Dendritic cell treated with granulocyte-macrophage colony-stimulating factor and Interleukin-4, amounts not matched to agents 40 ng/mL and 50 ng/mL, for 4 days (primary cell): ENCODE measurements around the gene CFAP46.
A peak's percentile ranks its signal among the peaks of the same experiment; 100 is the strongest.

Experiments
- H3K27ac Mint-ChIP-seq: one replicate; pipeline ENCODE4 v1.8.0; 2022; ENCODE audit warnings: mild to moderate bottlenecking, mixed read lengths
- H3K27me3 Mint-ChIP-seq: one replicate; pipeline ENCODE4 v1.8.0; 2022; ENCODE audit warnings: mild to moderate bottlenecking, mixed read lengths
- H3K36me3 Mint-ChIP-seq: one replicate; pipeline ENCODE4 v1.8.0; 2022; ENCODE audit warnings: low read depth, mixed read lengths
- H3K4me1 Mint-ChIP-seq: one replicate; pipeline ENCODE4 v1.8.0; 2022; ENCODE audit warnings: low read depth, mixed read lengths
- H3K4me3 Mint-ChIP-seq: one replicate; pipeline ENCODE4 v1.8.0; 2022; ENCODE audit warnings: mild to moderate bottlenecking, moderate library complexity, mixed read lengths
- H3K9me3 Mint-ChIP-seq: one replicate; pipeline ENCODE4 v1.8.0; 2022; ENCODE audit warnings: mixed read lengths
- intact Hi-C: fragments of 100-400 bp; cut with micrococcal nuclease; formaldehyde crosslinking; loops from one replicate; pipeline ENCODE4 v1.15.0; 2022

Gene CFAP46

DNA sequence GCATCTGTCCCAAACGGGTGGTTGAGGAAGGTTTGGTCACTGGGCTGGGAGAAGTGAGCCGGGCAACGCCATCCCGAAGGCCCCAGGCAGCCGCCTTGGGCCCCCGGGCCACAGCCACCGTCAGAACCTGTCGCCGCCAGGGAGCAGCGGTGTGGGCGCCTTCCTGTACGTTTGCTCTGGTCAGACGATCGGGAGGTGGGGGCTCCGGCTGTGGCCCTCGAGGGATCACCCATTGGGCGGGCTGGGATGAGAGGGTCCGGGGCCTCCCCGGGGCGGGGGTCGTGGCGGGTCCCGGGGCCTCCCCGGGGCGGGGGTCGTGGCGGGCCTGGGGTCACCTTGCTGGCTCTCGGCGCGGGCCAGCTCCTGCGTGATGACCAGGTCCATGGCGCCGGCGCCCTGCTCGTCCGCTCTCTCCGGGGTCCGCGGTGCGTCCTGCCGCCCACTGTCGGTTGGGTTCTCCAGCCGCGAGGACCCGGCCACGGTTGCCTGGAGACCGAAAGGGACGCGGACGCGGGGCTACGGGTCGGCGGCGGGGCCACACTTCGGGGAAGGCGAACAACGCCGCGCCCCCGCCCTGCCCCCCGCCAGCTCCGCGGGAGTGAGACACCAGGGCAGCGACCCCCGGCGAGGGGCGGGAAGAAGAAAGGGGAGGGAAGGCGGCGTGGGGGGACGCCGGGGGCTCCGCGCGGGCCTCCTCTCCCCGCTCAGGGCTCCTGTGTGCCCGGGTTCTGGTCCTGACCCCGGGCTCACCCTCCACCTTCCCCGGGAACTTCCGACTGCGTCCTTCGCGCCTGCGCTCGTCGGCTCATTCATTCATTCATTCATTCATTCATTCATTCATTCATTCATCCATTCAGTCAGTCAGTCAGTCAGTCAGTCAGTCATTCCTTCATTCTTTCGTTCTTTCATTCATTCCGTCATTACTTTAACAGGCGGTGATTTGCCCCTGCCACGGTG is at the start of gene CFAP46:
CFAP46 (minus strand) TSS at position 470 of the 957 bp plus-strand sequence; CDS start at position 384, 86 bp downstream.
- Mint-ChIP-seq H3K27me3 (peaks cover 79% of the 10 kb centered on the region), H3K36me3 (no peaks in the 10 kb centered on the region), H3K27ac (no peak within 1 kb of the TSS), H3K9me3 (no peaks in the 10 kb centered on the region), H3K4me3 (peak within 1 kb of the TSS; percentile 51), H3K4me1 (peaks cover 6% of the 10 kb centered on the region)
- intact Hi-C loops: no loop called here

DNA sequence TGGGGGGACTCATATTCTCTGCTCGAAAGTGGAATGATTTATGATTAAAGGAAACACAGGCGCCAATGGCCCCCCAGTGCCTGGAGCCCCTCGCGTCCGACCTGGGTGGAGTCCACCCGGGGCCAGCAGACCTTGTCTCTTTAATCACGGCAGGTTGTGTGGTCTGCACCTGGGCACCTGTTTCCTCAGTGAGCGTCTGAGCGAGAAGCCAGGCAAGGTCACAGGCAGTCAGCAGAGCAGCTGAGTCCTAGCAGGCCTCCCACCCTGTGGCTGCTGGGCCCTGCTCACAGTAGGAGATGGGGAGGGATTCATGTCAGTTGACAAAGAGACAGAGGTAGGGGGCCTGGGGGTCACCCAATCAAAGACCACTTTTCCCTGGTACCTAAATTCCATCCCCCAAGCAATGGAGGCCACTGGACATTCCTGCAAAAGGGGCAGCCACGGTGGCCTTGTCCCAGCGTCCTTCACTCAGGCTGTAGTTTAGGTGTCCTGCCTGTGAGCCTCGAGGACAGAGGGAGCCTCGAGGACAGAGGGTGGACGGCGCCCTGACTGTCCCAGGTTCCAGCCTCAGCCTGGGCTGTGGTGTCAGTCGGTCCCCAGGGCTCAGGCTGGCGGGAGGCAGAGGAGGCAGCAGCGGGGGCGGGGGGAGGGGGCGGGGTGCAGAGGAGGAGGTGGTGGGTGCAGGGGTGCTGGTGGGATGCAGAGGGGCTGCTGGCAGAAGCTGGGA is 49.5 kb upstream of the CFAP46 start:
- peaks cover 14% of the 10 kb centered on the region for H3K4me1 Mint-ChIP-seq
- intact Hi-C loops: no loop called here
- no peak overlapping the region for H3K4me3 Mint-ChIP-seq
- peaks cover 55% of the 10 kb centered on the region for H3K27me3 Mint-ChIP-seq
- H3K27ac Mint-ChIP-seq: no peak overlapping the region
- no peaks in the 10 kb centered on the region for H3K36me3 Mint-ChIP-seq
- no peaks in the 10 kb centered on the region for H3K9me3 Mint-ChIP-seq

DNA sequence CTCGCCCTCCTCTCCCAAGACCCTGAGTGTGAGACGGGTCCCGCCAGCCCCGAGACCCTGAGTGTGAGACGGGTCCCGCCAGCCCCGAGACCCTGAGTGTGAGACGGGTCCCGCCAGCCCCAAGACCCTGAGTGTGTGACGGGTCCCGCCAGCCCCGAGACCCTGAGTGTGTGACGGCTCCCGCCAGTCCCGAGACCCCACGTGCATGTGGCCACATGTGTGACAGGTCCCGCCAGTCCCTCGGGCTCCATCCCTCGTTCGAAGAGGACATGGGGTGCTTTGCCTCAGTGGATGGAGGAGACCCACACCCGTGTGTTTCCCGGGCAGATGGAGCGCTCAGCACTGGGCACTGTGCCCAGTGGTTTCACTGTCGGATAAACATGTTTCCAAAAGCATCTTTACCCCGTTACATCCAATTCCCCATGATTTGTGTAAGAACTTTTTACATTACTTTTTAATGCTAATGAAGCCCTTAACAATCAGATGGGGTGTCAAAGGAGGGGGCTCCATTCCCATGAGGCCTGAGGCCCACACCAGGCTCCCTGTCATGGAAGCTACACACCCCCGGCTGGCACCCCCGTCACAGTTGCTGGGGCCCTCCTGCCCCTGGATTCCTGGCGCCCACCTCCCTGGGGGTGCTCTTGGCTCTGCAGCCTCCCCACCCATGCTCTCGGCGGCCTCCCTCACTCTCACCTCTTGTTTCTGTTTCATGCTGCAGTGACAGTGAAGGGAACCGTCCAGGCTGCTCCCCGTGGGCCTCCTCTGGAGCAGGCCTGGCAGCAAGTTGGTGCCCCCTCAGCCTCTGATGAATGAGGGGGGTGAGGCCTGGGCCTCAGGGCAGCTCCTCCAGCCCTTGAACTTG is 48.5 kb upstream of the CFAP46 start:
- Mint-ChIP-seq H3K4me3 (no peak overlapping the region), H3K27ac (peak overlapping the region; percentile 10)

DNA sequence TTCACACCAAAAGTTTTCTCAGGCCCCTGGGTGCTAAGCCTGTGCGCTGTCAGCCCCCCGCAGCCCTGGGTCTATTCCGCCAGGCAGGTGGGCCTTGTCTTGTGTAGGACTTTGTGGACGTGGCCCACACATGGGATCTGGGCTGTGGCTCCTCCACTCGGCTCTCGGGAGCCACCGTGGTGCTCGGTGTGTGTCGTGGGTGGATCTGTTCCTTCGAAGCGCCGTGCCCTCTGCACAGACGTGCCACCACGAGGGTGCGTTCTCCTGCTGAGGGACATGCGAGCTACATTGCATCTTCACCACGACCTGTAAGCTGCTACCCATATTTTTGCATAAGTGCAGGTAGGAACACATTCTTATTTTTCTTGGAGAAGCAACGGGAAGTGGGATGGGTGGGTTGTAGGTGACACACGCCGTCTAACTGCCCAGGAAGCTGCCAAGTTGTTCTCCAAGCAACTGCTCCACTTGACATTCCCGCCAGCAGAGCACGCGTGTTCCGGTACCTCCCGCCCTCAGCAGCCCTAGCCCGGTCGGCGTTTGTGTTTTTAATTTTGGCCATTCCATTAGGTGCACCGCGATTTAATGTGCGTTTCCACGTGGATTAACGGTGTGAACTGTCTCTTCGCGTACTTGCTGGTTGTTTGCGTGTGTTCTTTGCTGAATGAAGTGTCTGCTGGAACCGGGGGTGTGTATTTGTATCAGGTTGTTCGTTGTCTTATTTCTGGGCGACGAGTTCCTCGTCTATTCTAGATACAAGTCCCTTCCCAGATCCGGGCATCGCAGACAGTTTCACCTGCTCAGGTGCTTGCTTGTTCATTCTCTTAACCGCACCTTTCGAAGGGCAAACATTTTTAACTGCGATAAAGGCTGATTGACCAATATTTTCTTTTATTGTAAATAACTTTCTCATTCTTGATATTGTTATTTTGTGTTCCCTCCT is 47.4 kb upstream of the CFAP46 start:
- intact Hi-C loops: no loop called here
- no peaks in the 10 kb centered on the region for H3K9me3 Mint-ChIP-seq
- peak overlapping the region; percentile 10 for H3K27ac Mint-ChIP-seq
- no peaks in the 10 kb centered on the region for H3K36me3 Mint-ChIP-seq
- H3K4me1 Mint-ChIP-seq: peaks cover 18% of the 10 kb centered on the region
- H3K4me3 Mint-ChIP-seq: no peak overlapping the region
- H3K27me3 Mint-ChIP-seq: peaks cover 51% of the 10 kb centered on the region

More for the DNA sequence above, 48.5 kb upstream of the CFAP46 start:
- peaks cover 51% of the 10 kb centered on the region for H3K27me3 Mint-ChIP-seq
- H3K36me3 Mint-ChIP-seq: no peaks in the 10 kb centered on the region
- intact Hi-C loops: no loop called here
- H3K4me1 Mint-ChIP-seq: peaks cover 14% of the 10 kb centered on the region
- no peaks in the 10 kb centered on the region for H3K9me3 Mint-ChIP-seq

DNA sequence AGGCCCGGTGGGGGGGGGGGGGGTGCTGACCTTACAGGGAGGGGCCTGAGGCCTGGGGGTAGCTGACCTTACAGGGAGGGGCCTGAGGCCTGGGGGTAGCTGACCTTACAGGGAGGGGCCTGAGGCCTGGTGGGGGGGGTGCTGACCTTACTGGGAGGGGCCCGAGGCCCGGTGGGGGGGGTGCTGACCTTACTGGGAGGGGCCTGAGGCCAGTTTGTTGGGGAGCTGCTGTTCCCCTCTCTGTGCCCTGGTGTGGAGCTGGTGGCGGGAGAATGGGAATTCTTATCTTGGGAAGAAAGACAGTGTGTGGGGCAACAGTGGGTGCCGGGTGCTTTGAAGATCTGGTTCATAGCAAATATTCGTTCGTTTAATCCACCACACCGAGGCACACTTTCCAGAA is 46.6 kb upstream of the CFAP46 start:
- intact Hi-C loops: no loop called here
- Mint-ChIP-seq H3K27me3 (peaks cover 52% of the 10 kb centered on the region), H3K27ac (no peak overlapping the region), H3K9me3 (no peaks in the 10 kb centered on the region), H3K36me3 (no peaks in the 10 kb centered on the region), H3K4me1 (peaks cover 18% of the 10 kb centered on the region), H3K4me3 (no peak overlapping the region)

DNA sequence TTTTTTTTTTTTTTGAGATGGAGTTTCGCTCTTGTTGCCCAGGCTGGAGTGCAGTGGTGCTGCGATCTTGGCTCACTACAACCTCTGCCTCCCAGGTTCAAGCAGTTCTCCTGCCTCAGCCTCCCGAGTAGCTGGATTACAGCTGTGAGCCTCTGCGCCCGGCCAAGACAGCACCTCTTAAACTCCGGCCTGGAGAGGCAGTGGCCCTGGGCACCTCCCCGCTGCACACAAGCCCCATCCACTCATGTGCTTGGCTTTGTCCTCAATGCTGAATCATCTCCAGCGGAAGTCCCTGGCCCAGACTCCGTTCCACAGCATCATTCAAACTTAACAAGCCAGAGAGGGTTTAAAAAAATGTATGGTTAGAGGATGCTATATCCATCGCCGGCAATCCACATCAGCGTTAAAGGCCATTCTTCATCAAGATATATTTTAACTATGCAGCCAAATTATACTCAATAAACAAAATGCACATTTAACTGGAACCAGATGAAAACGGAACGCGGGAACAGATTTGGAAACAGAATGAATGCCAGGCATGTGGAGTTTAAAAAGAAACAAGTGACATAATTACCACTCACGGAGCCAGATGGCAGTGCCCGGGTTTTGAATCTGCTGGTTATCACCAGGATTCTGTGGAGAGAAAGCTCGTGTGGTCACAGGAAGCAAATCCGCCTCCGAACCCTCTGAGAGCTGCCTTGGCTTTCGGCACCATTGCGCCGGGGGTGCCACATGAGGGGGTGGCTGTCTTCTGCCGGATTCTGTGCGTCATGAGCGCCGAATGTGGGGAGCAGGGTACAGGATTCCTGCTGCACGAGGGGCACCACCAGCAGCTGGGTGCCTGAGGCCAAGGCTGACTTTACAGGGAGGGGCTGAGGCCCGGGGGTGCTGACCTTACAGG is 45.6 kb upstream of the CFAP46 start:
- intact Hi-C loops: no loop called here
- peaks cover 18% of the 10 kb centered on the region for H3K4me1 Mint-ChIP-seq
- H3K27me3 Mint-ChIP-seq: peaks cover 49% of the 10 kb centered on the region
- no peak overlapping the region for H3K27ac Mint-ChIP-seq
- no peaks in the 10 kb centered on the region for H3K36me3 Mint-ChIP-seq
- H3K4me3 Mint-ChIP-seq: no peak overlapping the region
- no peaks in the 10 kb centered on the region for H3K9me3 Mint-ChIP-seq

DNA sequence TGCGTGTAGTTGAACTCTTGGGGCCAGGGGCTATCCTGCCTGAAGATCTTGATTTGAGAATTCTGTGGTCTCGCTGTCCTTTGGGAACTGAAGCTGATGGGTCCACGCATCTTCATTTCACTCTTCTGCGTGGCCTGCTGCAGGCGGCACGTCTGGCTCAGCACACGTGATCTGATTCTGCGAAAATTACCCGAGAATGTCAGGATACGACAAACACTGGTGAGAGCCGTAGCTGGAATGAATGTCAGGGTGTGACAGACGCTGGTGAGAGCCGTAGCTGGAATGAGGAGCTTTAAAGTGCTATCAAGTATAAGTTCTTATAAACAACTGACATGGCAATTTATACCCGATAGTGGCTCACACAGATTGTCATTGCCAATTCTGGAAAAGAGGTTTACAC is 44.6 kb upstream of the CFAP46 start:
- H3K9me3 Mint-ChIP-seq: no peaks in the 10 kb centered on the region
- H3K4me1 Mint-ChIP-seq: peaks cover 18% of the 10 kb centered on the region
- intact Hi-C loops: no loop called here
- H3K36me3 Mint-ChIP-seq: no peaks in the 10 kb centered on the region
- no peak overlapping the region for H3K27ac Mint-ChIP-seq
- no peak overlapping the region for H3K4me3 Mint-ChIP-seq
- H3K27me3 Mint-ChIP-seq: peaks cover 50% of the 10 kb centered on the region

DNA sequence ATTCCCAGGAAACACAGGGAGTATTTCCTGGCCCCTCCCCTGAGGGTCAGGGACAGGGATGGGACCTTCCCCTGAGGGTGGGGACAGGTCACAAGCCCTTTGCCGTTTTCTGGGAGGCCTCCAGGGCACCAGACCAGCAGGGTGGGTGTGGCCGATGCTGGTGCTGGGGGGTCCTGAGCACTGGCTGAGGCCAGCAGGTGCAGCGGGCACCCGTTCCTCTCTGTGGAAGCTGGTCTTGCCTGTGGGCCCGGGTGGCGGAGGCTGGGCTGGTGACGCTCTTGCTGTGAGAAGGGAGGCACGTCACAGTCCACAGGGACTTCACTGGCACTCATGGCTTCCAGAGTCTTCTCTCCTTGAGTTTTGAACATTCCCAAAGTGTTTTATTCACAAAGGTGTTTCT is 44.2 kb upstream of the CFAP46 start:
- H3K27me3 Mint-ChIP-seq: peaks cover 47% of the 10 kb centered on the region

DNA sequence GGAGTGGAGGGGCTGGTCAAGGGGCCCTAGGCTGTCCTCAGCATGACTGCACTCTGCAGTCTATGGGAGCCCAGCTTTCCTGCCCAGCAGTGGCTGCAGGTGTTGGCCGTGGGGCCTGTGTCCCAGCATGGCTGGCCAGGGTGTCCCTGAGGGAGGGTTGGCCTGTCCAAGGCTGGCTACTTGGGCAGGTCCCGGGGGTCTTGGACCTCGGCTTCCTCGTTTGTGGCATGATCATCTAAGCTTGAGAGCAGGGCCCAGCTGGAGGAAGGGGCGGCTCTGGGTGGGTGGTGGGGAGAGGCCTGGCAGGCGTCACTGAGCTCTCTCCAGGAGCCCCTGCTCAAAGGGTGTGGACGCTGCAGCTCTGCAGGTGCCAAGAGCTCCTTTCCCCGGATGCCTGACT is 43.7 kb upstream of the CFAP46 start:
- H3K36me3 Mint-ChIP-seq: no peaks in the 10 kb centered on the region
- intact Hi-C loops: no loop called here
- peaks cover 42% of the 10 kb centered on the region for H3K27me3 Mint-ChIP-seq
- H3K27ac Mint-ChIP-seq: no peak overlapping the region
- H3K9me3 Mint-ChIP-seq: no peaks in the 10 kb centered on the region
- H3K4me1 Mint-ChIP-seq: peaks cover 18% of the 10 kb centered on the region
- no peak overlapping the region for H3K4me3 Mint-ChIP-seq

More for the DNA sequence above, 44.2 kb upstream of the CFAP46 start:
- Mint-ChIP-seq H3K4me1 (peaks cover 18% of the 10 kb centered on the region), H3K4me3 (no peak overlapping the region), H3K27ac (no peak overlapping the region), H3K36me3 (no peaks in the 10 kb centered on the region), H3K9me3 (no peaks in the 10 kb centered on the region)
- intact Hi-C loops: no loop called here

DNA sequence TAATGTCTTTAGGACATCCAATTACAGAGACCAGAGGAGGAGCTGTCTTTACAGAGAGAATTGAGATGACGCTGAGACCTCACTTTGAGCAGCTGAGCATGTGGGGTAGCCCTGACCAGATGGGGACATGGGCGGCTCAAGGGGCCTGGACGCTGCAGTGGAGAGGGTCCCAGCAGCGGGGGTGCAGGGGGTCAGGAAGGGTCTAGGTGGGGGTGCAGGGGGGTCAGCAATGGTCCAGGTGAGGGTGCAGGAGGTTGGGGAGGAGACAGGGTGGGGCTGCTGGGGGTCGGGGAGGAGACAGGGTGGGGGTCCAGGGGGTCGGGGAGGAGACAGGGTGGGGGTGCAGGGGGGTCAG is 43.2 kb upstream of the CFAP46 start:
- intact Hi-C loops: no loop called here

DNA sequence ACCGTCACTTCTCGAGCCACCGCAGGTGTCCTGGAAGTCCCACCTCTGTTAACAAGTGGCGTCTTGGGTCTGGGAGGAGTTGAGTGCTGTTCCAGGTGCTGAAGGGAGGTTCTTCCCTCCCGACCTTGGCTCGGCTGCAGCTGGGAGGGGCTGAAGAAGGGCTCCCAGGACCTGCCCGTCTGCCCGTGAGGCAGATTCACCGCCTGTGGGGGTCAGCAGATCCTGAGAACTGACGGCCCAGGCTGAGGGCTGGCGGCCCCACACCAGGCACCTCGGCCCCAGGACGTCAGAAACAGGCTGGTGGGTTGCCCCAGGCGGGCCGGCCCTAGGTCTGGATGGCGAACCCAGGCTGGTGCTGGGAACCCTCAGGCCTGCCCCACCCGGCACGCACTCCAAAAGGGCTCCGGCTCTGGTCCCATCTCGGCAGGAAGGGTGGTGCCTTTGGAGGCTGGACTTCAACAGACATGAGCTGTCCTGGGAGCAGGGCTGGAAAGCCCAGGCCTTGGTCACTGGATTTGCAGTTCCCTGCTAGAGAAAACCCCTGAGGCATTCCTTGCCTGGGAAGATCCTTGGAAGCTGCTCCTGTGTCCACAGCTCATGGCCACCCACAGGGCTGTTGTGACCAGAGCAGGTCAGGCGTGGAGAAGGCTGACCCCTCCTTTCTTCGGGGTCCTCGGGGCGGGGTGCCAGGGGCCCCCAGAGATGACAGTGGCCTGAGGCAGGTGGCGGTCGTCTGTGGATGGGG is 42.6 kb upstream of the CFAP46 start:
- Mint-ChIP-seq H3K4me3 (no peak overlapping the region), H3K36me3 (no peaks in the 10 kb centered on the region), H3K27ac (peak overlapping the region; percentile 48), H3K9me3 (no peaks in the 10 kb centered on the region), H3K27me3 (peaks cover 44% of the 10 kb centered on the region), H3K4me1 (peaks cover 18% of the 10 kb centered on the region)
- intact Hi-C loops: no loop called here

More for the DNA sequence above, 43.2 kb upstream of the CFAP46 start:
- Mint-ChIP-seq H3K9me3 (no peaks in the 10 kb centered on the region), H3K4me3 (no peak overlapping the region), H3K4me1 (peaks cover 18% of the 10 kb centered on the region), H3K36me3 (no peaks in the 10 kb centered on the region), H3K27ac (peak overlapping the region; percentile 48), H3K27me3 (peaks cover 46% of the 10 kb centered on the region)

DNA sequence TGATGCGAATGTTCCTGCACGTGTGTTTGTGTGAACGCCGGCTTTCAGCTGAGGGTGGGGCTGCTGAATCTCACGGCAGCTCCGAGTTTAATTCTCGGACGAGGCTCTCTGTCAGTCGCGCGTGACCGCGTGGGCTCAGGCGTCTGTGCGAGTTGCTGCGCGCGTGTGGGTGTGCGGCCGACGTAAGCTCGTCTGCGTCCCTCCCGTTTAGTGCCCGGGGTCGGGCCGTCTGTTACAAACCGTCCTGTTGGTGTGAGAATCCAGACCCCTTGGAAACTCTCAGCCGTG is 41.6 kb upstream of the CFAP46 start:
- no peaks in the 10 kb centered on the region for H3K9me3 Mint-ChIP-seq
- H3K36me3 Mint-ChIP-seq: no peaks in the 10 kb centered on the region
- peaks cover 18% of the 10 kb centered on the region for H3K4me1 Mint-ChIP-seq
- H3K4me3 Mint-ChIP-seq: no peak overlapping the region
- no peak overlapping the region for H3K27ac Mint-ChIP-seq
- intact Hi-C loops: no loop called here
- H3K27me3 Mint-ChIP-seq: peaks cover 45% of the 10 kb centered on the region
